ENCODE results near the gene PNP.
"Not testable (repeated sequence)": the region's sequence is repeated elsewhere in the genome, so short reads cannot be mapped to it uniquely, and the experiment has no call there.

Gene PNP

GRCh38 chr14:20440465-20440864, 28.7 kb upstream of the PNP start:
- H3K27me3 Mint-ChIP-seq (ENCODE audit: low read depth) = no peaks in the 10 kb centered on the region
- no peak overlapping the region for H3K4me3 Mint-ChIP-seq
- H3K9me3 Mint-ChIP-seq = no peaks in the 10 kb centered on the region
- no peak overlapping the region for H3K27ac Mint-ChIP-seq
- peaks cover 5% of the 10 kb centered on the region for H3K36me3 Mint-ChIP-seq (ENCODE audit: low read depth)
- peaks cover 17% of the 10 kb centered on the region for H3K4me1 Mint-ChIP-seq (ENCODE audit: low read depth)

- Mint-ChIP-seq H3K27me3 (ENCODE audit: low read depth) (no peaks in the 10 kb centered on the region), H3K4me3 (no peak overlapping the region), H3K27ac (peak overlapping the region; percentile 14), H3K4me1 (ENCODE audit: low read depth) (peaks cover 17% of the 10 kb centered on the region), H3K36me3 (ENCODE audit: low read depth) (peaks cover 5% of the 10 kb centered on the region), H3K9me3 (no peaks in the 10 kb centered on the region)
Observed at GRCh38 chr14:20440882-20441281, 28.3 kb upstream of the PNP start.

- H3K4me3 Mint-ChIP-seq = no peak overlapping the region
- H3K36me3 Mint-ChIP-seq (ENCODE audit: low read depth) = peaks cover 5% of the 10 kb centered on the region
- H3K4me1 Mint-ChIP-seq (ENCODE audit: low read depth) = peaks cover 17% of the 10 kb centered on the region
- no peak overlapping the region for H3K27ac Mint-ChIP-seq
- no peaks in the 10 kb centered on the region for H3K27me3 Mint-ChIP-seq (ENCODE audit: low read depth)
- no peaks in the 10 kb centered on the region for H3K9me3 Mint-ChIP-seq
Observed at GRCh38 chr14:20441461-20441860, 27.7 kb upstream of the PNP start.

- not testable (repeated sequence) for H3K4me3 Mint-ChIP-seq; H3K27ac Mint-ChIP-seq; H3K27me3 Mint-ChIP-seq (ENCODE audit: low read depth); H3K9me3 Mint-ChIP-seq
- Mint-ChIP-seq H3K36me3 (ENCODE audit: low read depth) (peaks cover 19% of the 10 kb centered on the region), H3K4me1 (ENCODE audit: low read depth) (peaks cover 17% of the 10 kb centered on the region)
Observed at GRCh38 chr14:20443650-20444049, 25.6 kb upstream of the PNP start.

- H3K4me3 Mint-ChIP-seq = no peak overlapping the region
- peaks cover 32% of the 10 kb centered on the region for H3K36me3 Mint-ChIP-seq (ENCODE audit: low read depth)
- H3K9me3 Mint-ChIP-seq = no peaks in the 10 kb centered on the region
- H3K27me3 Mint-ChIP-seq (ENCODE audit: low read depth) = no peaks in the 10 kb centered on the region
- H3K27ac Mint-ChIP-seq = no peak overlapping the region
- peaks cover 7% of the 10 kb centered on the region for H3K4me1 Mint-ChIP-seq (ENCODE audit: low read depth)
Observed at GRCh38 chr14:20446889-20447288, 22.3 kb upstream of the PNP start.

- not testable (repeated sequence) for H3K9me3 Mint-ChIP-seq; H3K4me3 Mint-ChIP-seq; H3K27me3 Mint-ChIP-seq (ENCODE audit: low read depth); H3K27ac Mint-ChIP-seq
- Mint-ChIP-seq H3K4me1 (ENCODE audit: low read depth) (peaks cover 11% of the 10 kb centered on the region), H3K36me3 (ENCODE audit: low read depth) (peaks cover 26% of the 10 kb centered on the region)
Observed at GRCh38 chr14:20452831-20453230, 16.4 kb upstream of the PNP start.

- H3K27me3 Mint-ChIP-seq (ENCODE audit: low read depth) = no peaks in the 10 kb centered on the region
- H3K36me3 Mint-ChIP-seq (ENCODE audit: low read depth) = peaks cover 25% of the 10 kb centered on the region
- no peak within 1 kb of the TSS for H3K27ac Mint-ChIP-seq
- no peaks in the 10 kb centered on the region for H3K9me3 Mint-ChIP-seq
- H3K4me1 Mint-ChIP-seq (ENCODE audit: low read depth) = peaks cover 21% of the 10 kb centered on the region
- H3K4me3 Mint-ChIP-seq = no peak within 1 kb of the TSS
Observed at GRCh38 chr14:20454516-20455354, 14.5 kb upstream of the PNP start, which contains the start of the genes APEX1 and OSGEP. Gene APEX1 (plus strand): TSS chr14:20455226. CDS start chr14:20455646, 420 bp downstream. Gene OSGEP (minus strand): TSS chr14:20454812. CDS start chr14:20454683, 129 bp downstream.

GRCh38 chr14:20455355-20456300, 13.6 kb upstream of the PNP start:
- Mint-ChIP-seq H3K27me3 (ENCODE audit: low read depth) (no peaks in the 10 kb centered on the region), H3K4me3 (no peak overlapping the region), H3K27ac (no peak overlapping the region), H3K36me3 (ENCODE audit: low read depth) (peaks cover 27% of the 10 kb centered on the region), H3K9me3 (no peaks in the 10 kb centered on the region), H3K4me1 (ENCODE audit: low read depth) (peaks cover 27% of the 10 kb centered on the region)

GRCh38 chr14:20456971-20457370, 12.2 kb upstream of the PNP start:
- Mint-ChIP-seq H3K27me3 (ENCODE audit: low read depth) (no peaks in the 10 kb centered on the region), H3K4me1 (ENCODE audit: low read depth) (peaks cover 32% of the 10 kb centered on the region), H3K36me3 (ENCODE audit: low read depth) (peaks cover 23% of the 10 kb centered on the region), H3K9me3 (no peaks in the 10 kb centered on the region), H3K4me3 (no peak overlapping the region), H3K27ac (no peak overlapping the region)

- Mint-ChIP-seq H3K27ac (no peak overlapping the region), H3K27me3 (ENCODE audit: low read depth) (no peaks in the 10 kb centered on the region), H3K9me3 (no peaks in the 10 kb centered on the region), H3K4me1 (ENCODE audit: low read depth) (peaks cover 37% of the 10 kb centered on the region), H3K36me3 (ENCODE audit: low read depth) (peaks cover 17% of the 10 kb centered on the region), H3K4me3 (no peak overlapping the region)
Observed at GRCh38 chr14:20458031-20458789, 11.0 kb upstream of the PNP start.

- Mint-ChIP-seq H3K4me1 (ENCODE audit: low read depth) (peaks cover 37% of the 10 kb centered on the region), H3K36me3 (ENCODE audit: low read depth) (peaks cover 17% of the 10 kb centered on the region), H3K4me3 (peak overlapping the region; percentile 90), H3K27me3 (ENCODE audit: low read depth) (no peaks in the 10 kb centered on the region), H3K27ac (peak overlapping the region; percentile 85), H3K9me3 (no peaks in the 10 kb centered on the region)
Observed at GRCh38 chr14:20460458-20461224, 8.6 kb upstream of the PNP start.

GRCh38 chr14:20461225-20462141, 7.7 kb upstream of the PNP start, which contains the start of gene PIP4P1:
Gene PIP4P1 (minus strand): TSS chr14:20461434. CDS start chr14:20461325, 109 bp downstream.
- H3K27ac Mint-ChIP-seq = peak within 1 kb of the TSS; percentile 93
- peaks cover 2% of the 10 kb centered on the region for H3K27me3 Mint-ChIP-seq (ENCODE audit: low read depth)
- no peaks in the 10 kb centered on the region for H3K9me3 Mint-ChIP-seq
- H3K4me3 Mint-ChIP-seq = peak within 1 kb of the TSS; percentile 90
- H3K36me3 Mint-ChIP-seq (ENCODE audit: low read depth) = peaks cover 17% of the 10 kb centered on the region
- H3K4me1 Mint-ChIP-seq (ENCODE audit: low read depth) = peaks cover 37% of the 10 kb centered on the region
